GM23338 (cell line): ENCODE measurements around the gene NF1. TPM values are rescaled to one million over a fixed set of nuclear protein-coding genes. Genes with fewer than 3 reads are reported as not detected.

Experiments
- ATAC-seq: fragments of 200-7000 bp; cut with Tn5 transposase; 3 replicates; pipeline ENCODE4 v1.9.1; 2020
- DNase-seq: peaks from one replicate; pipeline ENCODE4 v3.0.0-alpha.2; 2015; ENCODE audit warnings: low spot score
- H2AFZ ChIP-seq: fragments of 200-600 bp; sonication (generic); 2 replicates; pipeline ENCODE4 v1.8.0; 2016; ENCODE audit warnings: antibody characterized with exemption, mild to moderate bottlenecking, moderate library complexity
- H3F3A ChIP-seq: fragments of 200-600 bp; sonication (generic); replicated peaks from 2 replicates; pipeline ENCODE4 v1.8.0; 2017; ENCODE audit warnings: antibody characterized with exemption, mixed run types, low read depth
- H3K27ac ChIP-seq: fragments of 200-600 bp; sonication (generic); 2 replicates; pipeline ENCODE4 v1.6.1; 2016; ENCODE audit warnings: low read depth
- H3K27me3 ChIP-seq: fragments of 200-600 bp; sonication (generic); 2 replicates; pipeline ENCODE4 v1.8.0; 2016; ENCODE audit warnings: mild to moderate bottlenecking, mixed run types, moderate library complexity; ENCODE audit not compliant: insufficient read depth
- H3K36me3 ChIP-seq: fragments of 200-600 bp; sonication (generic); 2 replicates; pipeline ENCODE4 v1.8.0; 2016; ENCODE audit warnings: mild to moderate bottlenecking; ENCODE audit not compliant: insufficient read depth
- H3K4me1 ChIP-seq: fragments of 200-600 bp; sonication (generic); 2 replicates; pipeline ENCODE4 v1.8.0; 2016; ENCODE audit warnings: mild to moderate bottlenecking, moderate library complexity; ENCODE audit not compliant: insufficient read depth
- H3K4me2 ChIP-seq: fragments of 200-600 bp; sonication (generic); 2 replicates; pipeline ENCODE4 v1.7.1; 2017; ENCODE audit warnings: mixed run types
- H3K4me3 ChIP-seq: fragments of 200-600 bp; sonication (generic); 2 replicates; pipeline ENCODE4 v1.6.1; 2016; ENCODE audit warnings: mixed run types
- H3K79me2 ChIP-seq: fragments of 200-600 bp; sonication (generic); replicated peaks from 2 replicates; pipeline ENCODE4 v1.8.0; 2017; ENCODE audit warnings: mild to moderate bottlenecking; ENCODE audit not compliant: insufficient read depth
- H3K9me2 ChIP-seq: fragments of 200-600 bp; sonication (generic); 2 replicates; pipeline ENCODE4 v1.8.0; 2017; ENCODE audit not compliant: insufficient read depth
- H4K20me1 ChIP-seq: fragments of 200-600 bp; sonication (generic); replicated peaks from 2 replicates; pipeline ENCODE4 v1.8.0; 2017; ENCODE audit warnings: mild to moderate bottlenecking; ENCODE audit not compliant: insufficient read depth
- H3K27ac Mint-ChIP-seq: 2 replicates; pipeline ENCODE4 v1.8.0; 2020; ENCODE audit warnings: inconsistent platforms, mild to moderate bottlenecking, moderate library complexity, mixed read lengths
- H3K27me3 Mint-ChIP-seq: 3 replicates; pipeline ENCODE4 v1.8.0; 2022; ENCODE audit warnings: low read depth, mild to moderate bottlenecking, moderate library complexity, mixed read lengths, inconsistent platforms; ENCODE audit not compliant: insufficient read depth, poor library complexity
- H3K36me3 Mint-ChIP-seq: 3 replicates; pipeline ENCODE4 v1.8.0; 2021; ENCODE audit warnings: low read depth, mild to moderate bottlenecking, inconsistent platforms, moderate library complexity, mixed read lengths
- H3K4me1 Mint-ChIP-seq: 3 replicates; pipeline ENCODE4 v1.8.0; 2020; ENCODE audit warnings: mild to moderate bottlenecking, inconsistent platforms, mixed read lengths
- H3K4me3 Mint-ChIP-seq: 3 replicates; pipeline ENCODE4 v1.8.0; 2021; ENCODE audit warnings: moderate library complexity, mild to moderate bottlenecking, inconsistent platforms, mixed read lengths
- H3K9me3 Mint-ChIP-seq: 3 replicates; pipeline ENCODE4 v1.8.0; 2020; ENCODE audit warnings: moderate library complexity, mild to moderate bottlenecking, inconsistent platforms, mixed read lengths
- CREB1 ChIP-seq: fragments of 250-450 bp; sonication (Bioruptor Pico); IDR thresholded peaks from 2 replicates; pipeline ENCODE4 v1.5.0; 2020; ENCODE audit warnings: low read depth, mild to moderate bottlenecking, moderate library complexity
- EZH2 ChIP-seq: fragments of 200-600 bp; sonication (generic); IDR thresholded peaks from one replicate; pipeline ENCODE4 v1.8.0; 2017; ENCODE audit warnings: antibody characterized with exemption, mild to moderate bottlenecking, low read depth; ENCODE audit not compliant: unreplicated experiment
- EZH2phosphoT487 ChIP-seq: fragments of 200-600 bp; sonication (generic); IDR thresholded peaks from one replicate; pipeline ENCODE4 v1.8.1; 2018; ENCODE audit warnings: antibody characterized with exemption; ENCODE audit not compliant: unreplicated experiment
- JUNB ChIP-seq: IDR thresholded peaks from one replicate; pipeline ENCODE4 v1.6.1; 2016; ENCODE audit warnings: antibody characterized with exemption; ENCODE audit not compliant: unreplicated experiment
- NANOG ChIP-seq: IDR thresholded peaks from 2 replicates; pipeline ENCODE4 v1.6.1; 2016; ENCODE audit warnings: antibody characterized with exemption, borderline replicate concordance
- POLR2AphosphoS5 ChIP-seq: IDR thresholded peaks from 2 replicates; pipeline ENCODE4 v1.6.1; 2016; ENCODE audit warnings: antibody characterized with exemption, low read depth
- REST ChIP-seq: IDR thresholded peaks from one replicate; pipeline ENCODE4 v1.6.1; 2018; ENCODE audit warnings: antibody characterized with exemption; ENCODE audit not compliant: unreplicated experiment
- STAT1 ChIP-seq: IDR thresholded peaks from one replicate; pipeline ENCODE4 v1.6.1; 2016; ENCODE audit warnings: antibody characterized with exemption; ENCODE audit not compliant: unreplicated experiment
- ZNF114 ChIP-seq: fragments of 250-450 bp; sonication (Bioruptor Pico); IDR thresholded peaks from 2 replicates; pipeline ENCODE4 v1.5.0; 2020; ENCODE audit warnings: mild to moderate bottlenecking, moderate library complexity
- ZNF331 ChIP-seq: fragments of 250-450 bp; sonication (Bioruptor Pico); IDR thresholded peaks from 2 replicates; pipeline ENCODE4 v1.5.0; 2020; ENCODE audit warnings: low read depth, mild to moderate bottlenecking, moderate library complexity
- ZNF462 ChIP-seq: fragments of 250-450 bp; sonication (Bioruptor Pico); IDR thresholded peaks from 2 replicates; pipeline ENCODE4 v1.5.0; 2020; ENCODE audit warnings: mild to moderate bottlenecking, moderate library complexity
- polyA plus RNA-seq: library from polyadenylated mRNA; unstranded; fragments of >200 nt; fragmentation: Nextera tagmentation; extraction: Ambion mirVana; gene quantifications from 2 replicates; pipeline ENCODE4 v1.2.1, GENCODE V29; 2016
- total RNA-seq: library from RNA; depleted of rRNA; stranded (reverse); fragments of >200 nt; shearing (Covaris generic); gene quantifications from 2 replicates; pipeline ENCODE4 v1.2.3, GENCODE V29; 2014
- TF ChIP-seq, protein P1 (sequence below): IDR thresholded peaks from 2 replicates; pipeline ENCODE4 v1.6.1; 2016; ENCODE audit warnings: antibody characterized with exemption
- TF ChIP-seq, protein P2 (sequence below), 2 experiments: fragments of 200-600 bp in 1 of 2; sonication (generic) in 1 of 2; conservative IDR thresholded peaks; 2 replicates each; pipeline versions ENCODE4 v1.5.1 to v1.6.1; 2016 to 2017; ENCODE audit warnings: antibody characterized with exemption in 2 of 2, low read depth in 2 of 2, mild to moderate bottlenecking in 2 of 2, moderate library complexity in 1 of 2

NF1 gene
- total and polyA plus RNA-seq, 2 experiments from 2014 or later: 16.3 to 49.7 TPM

- no peaks in the 10 kb centered on the region for H3K79me2 ChIP-seq
- Mint-ChIP-seq H3K4me1 (peaks cover 27% of the 10 kb centered on the region), H3K27me3 (peaks cover 10% of the 10 kb centered on the region)
Observed at GRCh38 chr17:31411707-31412285, 317.0 kb downstream of the NF1 start.

More at GRCh38 chr17:31411707-31412285, 317.0 kb downstream of the NF1 start:
- Mint-ChIP-seq H3K27ac (no peak overlapping the region), H3K4me3 (no peak overlapping the region), H3K9me3 (no peaks in the 10 kb centered on the region), H3K36me3 (no peaks in the 10 kb centered on the region)
- Histone ChIP-seq H3K27me3 (no peaks in the 10 kb centered on the region), H3K9me2 (no peaks in the 10 kb centered on the region), H4K20me1 (no peaks in the 10 kb centered on the region), H3K27ac (no peak overlapping the region), H3K4me1 (peaks cover 9% of the 10 kb centered on the region; the same call in 1 of the 2 replicates), H2AFZ (no peak overlapping the region), H3K36me3 (no peaks in the 10 kb centered on the region), H3F3A (no peaks in the 10 kb centered on the region), H3K4me2 (no peak overlapping the region), H3K4me3 (no peak overlapping the region)
- TF ChIP-seq CREB1 (CRISPR knock-in tag) (no peak), EZH2 (no peak), ZNF114 (CRISPR knock-in tag) (no peak), STAT1 (no peak), POLR2AphosphoS5 (no peak), JUNB (no peak), ZNF462 (CRISPR knock-in tag) (no peak), ZNF331 (CRISPR knock-in tag) (no peak), NANOG (no peak), REST (no peak), EZH2phosphoT487 (no peak)
- TF ChIP-seq, protein P1, sequence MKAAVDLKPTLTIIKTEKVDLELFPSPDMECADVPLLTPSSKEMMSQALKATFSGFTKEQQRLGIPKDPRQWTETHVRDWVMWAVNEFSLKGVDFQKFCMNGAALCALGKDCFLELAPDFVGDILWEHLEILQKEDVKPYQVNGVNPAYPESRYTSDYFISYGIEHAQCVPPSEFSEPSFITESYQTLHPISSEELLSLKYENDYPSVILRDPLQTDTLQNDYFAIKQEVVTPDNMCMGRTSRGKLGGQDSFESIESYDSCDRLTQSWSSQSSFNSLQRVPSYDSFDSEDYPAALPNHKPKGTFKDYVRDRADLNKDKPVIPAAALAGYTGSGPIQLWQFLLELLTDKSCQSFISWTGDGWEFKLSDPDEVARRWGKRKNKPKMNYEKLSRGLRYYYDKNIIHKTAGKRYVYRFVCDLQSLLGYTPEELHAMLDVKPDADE: no peak
- TF ChIP-seq, protein P2, sequence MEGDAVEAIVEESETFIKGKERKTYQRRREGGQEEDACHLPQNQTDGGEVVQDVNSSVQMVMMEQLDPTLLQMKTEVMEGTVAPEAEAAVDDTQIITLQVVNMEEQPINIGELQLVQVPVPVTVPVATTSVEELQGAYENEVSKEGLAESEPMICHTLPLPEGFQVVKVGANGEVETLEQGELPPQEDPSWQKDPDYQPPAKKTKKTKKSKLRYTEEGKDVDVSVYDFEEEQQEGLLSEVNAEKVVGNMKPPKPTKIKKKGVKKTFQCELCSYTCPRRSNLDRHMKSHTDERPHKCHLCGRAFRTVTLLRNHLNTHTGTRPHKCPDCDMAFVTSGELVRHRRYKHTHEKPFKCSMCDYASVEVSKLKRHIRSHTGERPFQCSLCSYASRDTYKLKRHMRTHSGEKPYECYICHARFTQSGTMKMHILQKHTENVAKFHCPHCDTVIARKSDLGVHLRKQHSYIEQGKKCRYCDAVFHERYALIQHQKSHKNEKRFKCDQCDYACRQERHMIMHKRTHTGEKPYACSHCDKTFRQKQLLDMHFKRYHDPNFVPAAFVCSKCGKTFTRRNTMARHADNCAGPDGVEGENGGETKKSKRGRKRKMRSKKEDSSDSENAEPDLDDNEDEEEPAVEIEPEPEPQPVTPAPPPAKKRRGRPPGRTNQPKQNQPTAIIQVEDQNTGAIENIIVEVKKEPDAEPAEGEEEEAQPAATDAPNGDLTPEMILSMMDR (conservative IDR thresholded peaks at IDR 0.05; ENCODE audit: low read depth in 2 of 2): no peak
- no peak for DNase-seq
- ATAC-seq: no peak
